AG04450 (cell line): ENCODE data around the gene TAOK2. TPM values are rescaled to one million over a fixed set of nuclear protein-coding genes. Genes with fewer than 3 reads are reported as not detected.

Source experiments
- CTCF ChIA-PET: fragments of 300-600, 350-600 bp; formaldehyde crosslinking; extraction: SDS; loops from one replicate; lab custom pipeline; 2022; ENCODE audit warnings: antibody characterized with exemption, inconsistent platforms; lab: Charles Lee
- POLR2A ChIA-PET: fragments of 350-600 bp; formaldehyde crosslinking; extraction: SDS; loops from one replicate; lab custom pipeline; 2021; ENCODE audit warnings: antibody characterized with exemption, inconsistent platforms; lab: Yijun Ruan, JAX
- DNase-seq: peaks from one replicate; pipeline ENCODE4 v3.0.0-alpha.2; 2011; ENCODE audit warnings: low read depth, low spot score
- H3K27ac ChIP-seq: one replicate; pipeline ENCODE4 v1.5.1; 2012; ENCODE audit warnings: low read depth, low read length, control low read depth
- H3K27me3 ChIP-seq: one replicate; pipeline ENCODE4 v1.6.0; 2012; ENCODE audit warnings: low read length; ENCODE audit not compliant: control insufficient read depth, insufficient read depth
- H3K4me3 ChIP-seq: 2 replicates; pipeline ENCODE4 v1.5.1; 2011; ENCODE audit warnings: mild to moderate bottlenecking, low read depth, low read length, control low read depth
- H3K9me3 ChIP-seq: 2 replicates; pipeline ENCODE4 v1.5.1; 2012; ENCODE audit warnings: low read length; ENCODE audit not compliant: control insufficient read depth, insufficient read depth
- polyA plus RNA-seq: library from polyadenylated mRNA; depleted of rRNA; stranded (reverse); fragments of >200 nt; gene quantifications from 2 replicates; pipeline ENCODE4 v1.2.3, GENCODE V29; 2011
- TF ChIP-seq, protein P1 (sequence below): IDR thresholded peaks from 2 replicates; pipeline ENCODE4 v1.5.1; 2011; ENCODE audit warnings: low read depth, low read length, control low read depth, inconsistent platforms

Gene TAOK2
- polyA plus RNA-seq, 1 experiment = 16.9 TPM

- CTCF ChIA-PET = interaction anchor here (1.0 to 1.9 kb wide), 2 partner anchors 9 to 148 kb away, joined by 3 to 6 read pairs; no protein-coding TSS in a partner anchor
- POLR2A ChIA-PET = interaction anchor here (0.7 to 2.2 kb wide), 3 partner anchors 8 to 71 kb away, joined by 3 to 8 read pairs (median 3); partner anchors contain the start of genes ALDOA and KCTD13
- Histone ChIP-seq H3K4me3 (peak overlapping the region; percentile 95), H3K27me3 (no peaks in the 10 kb centered on the region), H3K9me3 (no peaks in the 10 kb centered on the region; the same call in 1 of the 2 replicates), H3K27ac (no peak overlapping the region)
- no peak for DNase-seq
- TF ChIP-seq, protein P1, sequence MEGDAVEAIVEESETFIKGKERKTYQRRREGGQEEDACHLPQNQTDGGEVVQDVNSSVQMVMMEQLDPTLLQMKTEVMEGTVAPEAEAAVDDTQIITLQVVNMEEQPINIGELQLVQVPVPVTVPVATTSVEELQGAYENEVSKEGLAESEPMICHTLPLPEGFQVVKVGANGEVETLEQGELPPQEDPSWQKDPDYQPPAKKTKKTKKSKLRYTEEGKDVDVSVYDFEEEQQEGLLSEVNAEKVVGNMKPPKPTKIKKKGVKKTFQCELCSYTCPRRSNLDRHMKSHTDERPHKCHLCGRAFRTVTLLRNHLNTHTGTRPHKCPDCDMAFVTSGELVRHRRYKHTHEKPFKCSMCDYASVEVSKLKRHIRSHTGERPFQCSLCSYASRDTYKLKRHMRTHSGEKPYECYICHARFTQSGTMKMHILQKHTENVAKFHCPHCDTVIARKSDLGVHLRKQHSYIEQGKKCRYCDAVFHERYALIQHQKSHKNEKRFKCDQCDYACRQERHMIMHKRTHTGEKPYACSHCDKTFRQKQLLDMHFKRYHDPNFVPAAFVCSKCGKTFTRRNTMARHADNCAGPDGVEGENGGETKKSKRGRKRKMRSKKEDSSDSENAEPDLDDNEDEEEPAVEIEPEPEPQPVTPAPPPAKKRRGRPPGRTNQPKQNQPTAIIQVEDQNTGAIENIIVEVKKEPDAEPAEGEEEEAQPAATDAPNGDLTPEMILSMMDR = no peak
Observed at GRCh38 chr16:29996766-29997250, 23.1 kb downstream of the TAOK2 start.

DNA sequence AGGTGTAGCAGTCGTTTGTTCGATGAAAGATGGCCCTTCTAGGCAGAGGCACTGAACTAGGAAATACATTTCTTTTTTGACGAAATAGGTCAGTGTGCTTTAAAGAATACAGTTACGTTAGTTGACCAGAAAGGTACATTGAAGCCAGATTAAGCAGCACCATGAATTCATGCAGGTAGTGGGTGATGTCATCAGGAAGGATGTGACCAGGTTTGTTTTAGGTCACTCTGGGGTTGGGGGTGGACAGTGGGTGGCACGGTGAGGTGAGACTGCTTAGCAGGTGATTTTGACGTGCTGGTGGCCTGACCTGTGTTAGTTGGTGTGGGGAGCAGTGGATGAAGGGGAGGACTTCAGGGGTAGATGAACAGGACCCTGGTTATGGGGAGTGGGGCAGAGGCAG lies 25.9 kb downstream of the TAOK2 start:
- Histone ChIP-seq H3K4me3 (no peak overlapping the region), H3K27ac (no peak overlapping the region), H3K27me3 (no peaks in the 10 kb centered on the region), H3K9me3 (no peaks in the 10 kb centered on the region; the same call in 1 of the 2 replicates)
- ChIA-PET POLR2A (no interaction called here), CTCF (no interaction called here)
- DNase-seq = no peak
- TF ChIP-seq, protein P1 = no peak

- Histone ChIP-seq H3K9me3 (no peaks in the 10 kb centered on the region; the same call in 1 of the 2 replicates), H3K27me3 (no peaks in the 10 kb centered on the region), H3K27ac (no peak overlapping the region), H3K4me3 (no peak overlapping the region)
- no peak for DNase-seq
- TF ChIP-seq, protein P1 = no peak
- CTCF ChIA-PET = interaction anchor here (0.5 kb wide), 1 partner anchor 243 kb away, joined by 3 read pairs; no protein-coding TSS in a partner anchor
- POLR2A ChIA-PET = no interaction called here
Observed at GRCh38 chr16:30000735-30001631, 27.3 kb downstream of the TAOK2 start.

GRCh38 chr16:30002614-30003346 lies 29.1 kb downstream of the TAOK2 start:
- ChIA-PET POLR2A (interaction anchor here (0.7 kb wide), 1 partner anchor 116 kb away, joined by 3 read pairs; no protein-coding TSS in a partner anchor), CTCF (interaction anchor here (0.6 kb wide), 1 partner anchor 429 kb away, joined by 5 read pairs; no protein-coding TSS in a partner anchor)
- TF ChIP-seq, protein P1 = no peak
- no peak for DNase-seq
- Histone ChIP-seq H3K9me3 (no peaks in the 10 kb centered on the region), H3K4me3 (no peak overlapping the region), H3K27ac (no peak overlapping the region), H3K27me3 (no peaks in the 10 kb centered on the region)
